ENCODE measurements around the gene NRCAM.

DNA sequence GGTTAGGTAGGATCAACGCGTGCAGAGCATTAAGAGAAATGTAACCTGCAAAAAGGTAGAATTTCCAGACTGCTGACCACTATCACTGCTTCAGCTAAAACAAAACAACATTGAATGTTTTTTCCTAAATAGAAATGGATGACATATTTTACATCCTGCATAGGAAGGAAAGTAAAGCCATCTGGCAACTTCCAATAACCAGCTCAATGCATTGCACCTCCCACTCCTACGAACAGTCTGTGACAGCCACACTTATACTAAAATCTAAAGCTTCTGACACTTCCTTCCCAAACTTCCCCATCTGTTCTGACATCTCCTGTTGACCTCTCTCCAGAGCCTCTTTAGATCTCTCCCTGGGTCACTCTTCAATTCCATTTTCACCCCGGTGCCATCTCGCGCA lies 47.1 kb downstream of the NRCAM start:
- TF ChIP-seq, protein P1, sequence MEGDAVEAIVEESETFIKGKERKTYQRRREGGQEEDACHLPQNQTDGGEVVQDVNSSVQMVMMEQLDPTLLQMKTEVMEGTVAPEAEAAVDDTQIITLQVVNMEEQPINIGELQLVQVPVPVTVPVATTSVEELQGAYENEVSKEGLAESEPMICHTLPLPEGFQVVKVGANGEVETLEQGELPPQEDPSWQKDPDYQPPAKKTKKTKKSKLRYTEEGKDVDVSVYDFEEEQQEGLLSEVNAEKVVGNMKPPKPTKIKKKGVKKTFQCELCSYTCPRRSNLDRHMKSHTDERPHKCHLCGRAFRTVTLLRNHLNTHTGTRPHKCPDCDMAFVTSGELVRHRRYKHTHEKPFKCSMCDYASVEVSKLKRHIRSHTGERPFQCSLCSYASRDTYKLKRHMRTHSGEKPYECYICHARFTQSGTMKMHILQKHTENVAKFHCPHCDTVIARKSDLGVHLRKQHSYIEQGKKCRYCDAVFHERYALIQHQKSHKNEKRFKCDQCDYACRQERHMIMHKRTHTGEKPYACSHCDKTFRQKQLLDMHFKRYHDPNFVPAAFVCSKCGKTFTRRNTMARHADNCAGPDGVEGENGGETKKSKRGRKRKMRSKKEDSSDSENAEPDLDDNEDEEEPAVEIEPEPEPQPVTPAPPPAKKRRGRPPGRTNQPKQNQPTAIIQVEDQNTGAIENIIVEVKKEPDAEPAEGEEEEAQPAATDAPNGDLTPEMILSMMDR (IDR thresholded peaks at IDR 0.05), result no peak
- no peak for TF ChIP-seq ZFP36 (IDR thresholded peaks at IDR 0.05; ENCODE audit: borderline replicate concordance, partially characterized antibody)
- TF ChIP-seq, protein P2, sequence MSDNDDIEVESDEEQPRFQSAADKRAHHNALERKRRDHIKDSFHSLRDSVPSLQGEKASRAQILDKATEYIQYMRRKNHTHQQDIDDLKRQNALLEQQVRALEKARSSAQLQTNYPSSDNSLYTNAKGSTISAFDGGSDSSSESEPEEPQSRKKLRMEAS (IDR thresholded peaks at IDR 0.05), result no peak
- no peak for TF ChIP-seq POLR2A (IDR thresholded peaks at IDR 0.05; ENCODE audit: low read length)
- TF ChIP-seq CEBPB (IDR thresholded peaks at IDR 0.05), result no peak
- no peak for TF ChIP-seq POLR2AphosphoS2 (conservative IDR thresholded peaks at IDR 0.05; ENCODE audit: low read length)
- TF ChIP-seq HEYL (CRISPR knock-in tag; IDR thresholded peaks at IDR 0.05), result no peak
- TF ChIP-seq EP300 (IDR thresholded peaks at IDR 0.05), result no peak
